ENCODE results near the gene PTGS1. TPM values are rescaled to one million over a fixed set of nuclear protein-coding genes. Genes with fewer than 3 reads are reported as not detected.

Gene PTGS1
- polyA plus RNA-seq, 3 donors from 2014 or later: 1.8 to 5.4 (median 2.0) TPM

DNA sequence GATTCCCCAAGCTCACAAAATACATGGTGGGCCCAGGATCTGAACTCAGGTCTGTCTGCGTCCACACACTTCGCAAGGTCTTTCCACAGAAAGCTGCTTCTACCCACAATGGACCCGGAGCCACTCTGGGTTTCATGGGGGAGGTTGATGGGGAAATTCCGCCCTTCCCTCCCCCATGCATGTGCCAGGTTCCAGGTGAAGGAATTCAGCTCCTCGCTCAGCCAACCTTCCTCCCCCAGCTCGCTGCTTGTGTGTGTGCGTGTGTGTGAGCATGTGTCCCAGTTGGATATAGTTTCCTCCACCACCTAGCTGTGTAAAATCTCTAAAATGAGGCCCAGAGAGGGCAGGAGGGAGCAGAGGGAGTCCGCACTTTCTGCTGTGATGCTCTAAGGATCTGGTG, 1.0 kb downstream of the PTGS1 start:
- H3K9me3 Mint-ChIP-seq: no peaks in the 10 kb centered on the region
- H3K4me3 Mint-ChIP-seq: peak overlapping the region; percentile 25 to 84 (median 47)
- H3K27me3 Mint-ChIP-seq (ENCODE audit: low read depth in 3 of 3): peaks cover 5 to 8% (median 6%) of the 10 kb centered on the region in 3 donors
- no peaks in the 10 kb centered on the region for H3K36me3 Mint-ChIP-seq
- H3K4me1 Mint-ChIP-seq: peaks cover 11 to 14% of the 10 kb centered on the region in 2 donors
- DNase-seq: no peak
- H3K27ac Mint-ChIP-seq: no peak overlapping the region

DNA sequence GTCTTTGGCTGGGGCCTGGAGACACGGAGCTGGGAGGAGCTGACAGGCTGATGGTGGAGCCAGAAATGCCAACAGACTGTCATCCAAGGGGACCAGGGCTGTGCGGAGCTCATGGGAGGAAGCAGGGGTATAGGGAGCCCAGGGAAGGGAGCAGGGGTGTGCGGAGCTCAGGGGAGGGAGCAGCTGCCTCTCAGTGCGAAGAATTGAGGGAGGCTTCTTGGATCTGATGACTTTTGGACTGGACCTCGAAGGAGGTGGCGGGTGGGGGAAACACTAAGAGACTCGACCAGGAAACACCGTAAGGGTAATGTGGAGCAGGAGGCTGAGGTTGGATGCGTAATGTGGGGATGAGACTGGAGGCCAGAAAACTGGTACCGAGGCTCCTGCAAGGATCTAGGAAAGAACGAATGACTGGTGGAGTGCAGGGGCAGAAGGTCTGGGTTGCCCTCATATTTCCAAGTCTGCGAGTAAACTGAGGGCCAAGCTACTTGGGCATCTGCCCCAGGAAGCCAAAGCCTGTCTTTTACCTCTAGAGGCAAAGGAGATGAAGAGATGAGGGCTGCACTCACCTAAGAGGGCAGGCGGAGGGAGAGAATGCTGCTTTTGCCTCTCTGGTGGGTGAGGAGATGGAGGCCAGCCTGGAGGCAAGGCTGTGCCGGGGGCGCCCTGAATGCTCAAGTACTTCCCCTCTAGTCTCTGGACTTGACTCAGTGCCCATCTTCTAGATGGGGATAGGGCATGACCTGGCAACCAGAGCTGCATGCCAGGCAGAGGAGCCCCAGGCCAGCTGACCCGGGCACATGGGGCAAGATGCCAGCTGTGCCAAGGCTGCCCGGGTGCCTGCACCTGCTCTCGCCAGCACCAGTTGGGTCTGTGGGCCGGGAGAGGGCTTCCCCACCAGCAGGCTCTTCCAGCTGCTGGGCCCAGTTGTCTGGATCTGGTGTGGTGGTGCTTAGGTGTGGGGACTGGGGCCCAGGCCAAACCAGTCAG, 2.3 kb downstream of the PTGS1 start:
- H3K9me3 Mint-ChIP-seq: no peaks in the 10 kb centered on the region

DNA sequence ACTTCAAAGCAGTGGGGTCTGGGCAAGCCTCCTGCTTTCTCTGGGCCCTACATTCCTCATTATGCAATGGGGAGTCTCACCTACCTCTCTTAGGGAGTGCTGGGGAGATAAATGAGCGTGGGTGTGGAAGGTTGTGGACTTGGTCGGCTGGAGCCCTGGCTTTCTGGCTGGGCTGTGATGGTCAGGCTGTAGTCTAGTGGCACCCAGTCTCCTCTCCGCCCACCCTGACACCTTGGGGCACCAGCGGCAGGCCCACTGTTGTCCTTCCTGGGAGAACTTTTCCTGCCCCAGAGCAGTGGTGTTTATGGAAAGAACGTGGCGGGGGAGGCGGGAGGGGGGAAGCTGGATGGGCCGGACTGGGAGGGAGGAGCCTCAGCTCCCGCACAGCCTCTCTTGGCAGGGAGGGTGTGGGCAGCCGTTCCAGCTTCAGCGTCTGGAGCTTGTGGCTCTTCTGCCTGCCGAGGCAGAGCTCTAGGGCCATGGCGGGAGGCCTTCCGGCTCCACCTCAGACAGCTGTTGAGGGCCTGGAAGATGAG, 4.1 kb downstream of the PTGS1 start:
- Mint-ChIP-seq H3K4me3 (no peak overlapping the region), H3K36me3 (no peaks in the 10 kb centered on the region), H3K27me3 (ENCODE audit: low read depth in 3 of 3) (peaks cover 2 to 8% (median 6%) of the 10 kb centered on the region in 3 donors), H3K27ac (no peak overlapping the region), H3K4me1 (peaks cover 10 to 13% of the 10 kb centered on the region in 2 donors), H3K9me3 (peaks cover 0 to 10% (median 4%) of the 10 kb centered on the region in 6 donors)
- DNase-seq: no peak

More for the DNA sequence above, 2.3 kb downstream of the PTGS1 start:
- no peak for DNase-seq
- H3K27me3 Mint-ChIP-seq (ENCODE audit: low read depth in 3 of 3): peaks cover 4 to 8% (median 5%) of the 10 kb centered on the region in 3 donors
- H3K4me1 Mint-ChIP-seq: peaks cover 11 to 14% of the 10 kb centered on the region in 2 donors
- no peak overlapping the region for H3K27ac Mint-ChIP-seq
- no peaks in the 10 kb centered on the region for H3K36me3 Mint-ChIP-seq
- no peak overlapping the region for H3K4me3 Mint-ChIP-seq

DNA sequence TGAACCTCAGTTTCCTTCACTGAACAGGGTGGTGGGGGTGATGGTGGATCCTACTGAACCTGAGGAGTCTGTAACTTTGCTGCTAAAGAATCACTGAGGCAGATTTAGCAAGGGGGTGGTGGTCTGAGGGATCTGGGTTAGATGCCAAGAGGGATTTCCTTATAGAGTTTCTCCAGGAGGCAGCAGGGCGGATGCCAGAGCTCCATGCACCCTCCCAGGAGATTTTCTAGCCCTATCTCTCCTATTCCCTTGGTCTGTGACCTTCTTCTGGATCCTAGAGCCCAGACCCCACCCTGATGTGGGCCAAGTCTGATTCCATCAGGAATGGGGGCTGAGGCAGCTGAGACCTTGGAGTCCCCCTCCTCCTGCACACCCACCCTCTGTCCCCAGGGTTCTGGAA, 6.0 kb downstream of the PTGS1 start:
- peak overlapping the region in 1 of 6 donors; percentile 41 for H3K27ac Mint-ChIP-seq
- peaks cover 0 to 2% of the 10 kb centered on the region in 2 donors for H3K4me1 Mint-ChIP-seq
- H3K36me3 Mint-ChIP-seq: peaks cover 0 to 4% (median 0%) of the 10 kb centered on the region in 3 donors
- no peak overlapping the region for H3K4me3 Mint-ChIP-seq
- peaks cover 2 to 8% (median 6%) of the 10 kb centered on the region in 3 donors for H3K27me3 Mint-ChIP-seq (ENCODE audit: low read depth in 3 of 3)
- no peak for DNase-seq
- peaks cover 0 to 10% (median 5%) of the 10 kb centered on the region in 6 donors for H3K9me3 Mint-ChIP-seq

DNA sequence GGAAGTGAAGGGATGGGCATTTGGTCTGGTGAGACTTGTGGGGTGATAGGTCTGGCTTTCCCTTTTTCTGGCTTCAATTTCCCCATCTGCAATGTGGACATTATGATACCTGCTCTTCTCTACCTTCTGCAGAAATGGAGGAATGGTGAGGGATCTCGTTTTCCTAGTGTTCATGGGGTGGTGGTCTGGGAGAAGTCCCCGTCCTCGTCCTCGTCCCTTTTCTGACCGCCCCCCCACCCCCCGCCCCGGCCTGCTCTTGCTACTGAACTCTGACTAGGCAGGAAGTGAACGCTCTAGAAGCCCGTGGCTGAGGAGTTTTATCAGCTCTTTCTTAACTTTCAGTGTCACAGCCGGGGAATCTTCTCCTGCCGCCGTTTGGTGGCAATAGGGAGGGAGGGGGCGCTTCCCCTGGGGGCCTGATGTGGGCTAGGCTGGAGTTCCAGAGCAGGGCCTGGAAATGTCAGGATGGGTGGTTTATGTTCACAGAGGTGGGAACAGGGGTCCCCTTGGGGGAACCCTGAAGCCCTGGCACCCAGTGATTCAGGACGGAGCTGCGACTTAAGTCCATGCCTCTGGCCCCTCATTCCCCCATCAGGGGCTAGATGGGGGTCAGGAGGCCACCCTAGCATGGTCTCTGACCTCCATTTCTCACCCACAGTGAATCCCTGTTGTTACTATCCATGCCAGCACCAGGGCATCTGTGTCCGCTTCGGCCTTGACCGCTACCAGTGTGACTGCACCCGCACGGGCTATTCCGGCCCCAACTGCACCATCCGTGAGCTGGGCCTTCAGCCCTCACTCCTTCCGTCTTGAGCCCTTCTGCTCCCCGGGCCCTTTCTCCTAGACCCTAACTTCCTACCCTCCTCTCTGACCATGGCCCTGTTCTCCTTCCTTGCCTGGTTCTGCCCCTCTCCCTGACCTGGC, 6.7 kb downstream of the PTGS1 start:
- H3K4me3 Mint-ChIP-seq: no peak overlapping the region
- peaks cover 0 to 10% (median 5%) of the 10 kb centered on the region in 6 donors for H3K9me3 Mint-ChIP-seq
- no peak overlapping the region for H3K27ac Mint-ChIP-seq
- peaks cover 2 to 8% (median 3%) of the 10 kb centered on the region in 3 donors for H3K27me3 Mint-ChIP-seq (ENCODE audit: low read depth in 3 of 3)
- peaks cover 0 to 4% (median 0%) of the 10 kb centered on the region in 3 donors for H3K36me3 Mint-ChIP-seq
- no peaks in the 10 kb centered on the region for H3K4me1 Mint-ChIP-seq
- DNase-seq: no peak

DNA sequence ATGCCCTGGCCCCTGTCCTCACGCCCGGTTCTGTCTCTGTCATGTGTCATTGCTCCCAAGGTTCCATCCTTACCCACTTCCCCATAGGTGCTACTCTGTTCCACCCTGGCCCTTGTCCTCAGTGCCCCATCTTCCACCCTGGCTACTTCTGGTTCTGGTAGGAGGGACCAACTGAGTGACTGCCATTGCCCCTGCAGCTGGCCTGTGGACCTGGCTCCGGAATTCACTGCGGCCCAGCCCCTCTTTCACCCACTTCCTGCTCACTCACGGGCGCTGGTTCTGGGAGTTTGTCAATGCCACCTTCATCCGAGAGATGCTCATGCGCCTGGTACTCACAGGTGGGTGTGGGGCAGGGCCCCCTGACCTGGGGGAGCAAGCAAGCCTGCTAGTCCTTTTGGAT, 7.4 kb downstream of the PTGS1 start:
- H3K27ac Mint-ChIP-seq: no peak overlapping the region
- H3K4me1 Mint-ChIP-seq: no peaks in the 10 kb centered on the region
- H3K27me3 Mint-ChIP-seq (ENCODE audit: low read depth in 3 of 3): peaks cover 2 to 4% (median 3%) of the 10 kb centered on the region in 3 donors
- peaks cover 0 to 10% (median 5%) of the 10 kb centered on the region in 6 donors for H3K9me3 Mint-ChIP-seq
- peaks cover 0 to 4% (median 0%) of the 10 kb centered on the region in 3 donors for H3K36me3 Mint-ChIP-seq
- DNase-seq: no peak
- H3K4me3 Mint-ChIP-seq: no peak overlapping the region

DNA sequence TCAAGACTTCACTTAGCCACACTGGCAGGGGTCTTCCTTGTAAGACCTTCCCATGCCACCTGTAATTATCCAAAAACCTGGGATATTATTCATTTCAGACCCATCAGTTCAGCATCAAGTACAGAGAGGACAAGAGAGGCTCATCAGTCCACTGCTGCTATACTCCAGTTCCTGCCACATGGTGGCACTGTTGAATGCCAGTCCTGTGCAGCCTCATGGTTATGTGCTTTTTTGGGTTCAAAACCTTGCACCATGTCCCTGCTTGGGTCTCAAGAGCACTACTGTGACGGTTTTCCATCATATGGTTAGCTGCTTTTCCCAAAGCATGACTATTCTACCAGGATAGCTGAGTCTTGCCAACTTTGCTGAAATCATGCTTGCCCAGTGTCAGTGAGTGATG, 8.5 kb downstream of the PTGS1 start:
- no peak overlapping the region for H3K4me3 Mint-ChIP-seq
- H3K9me3 Mint-ChIP-seq: peaks cover 0 to 10% (median 5%) of the 10 kb centered on the region in 6 donors
- H3K27ac Mint-ChIP-seq: no peak overlapping the region
- peaks cover 0 to 4% (median 0%) of the 10 kb centered on the region in 3 donors for H3K36me3 Mint-ChIP-seq
- DNase-seq: no peak
- H3K4me1 Mint-ChIP-seq: no peaks in the 10 kb centered on the region
- peaks cover 2 to 4% (median 2%) of the 10 kb centered on the region in 3 donors for H3K27me3 Mint-ChIP-seq (ENCODE audit: low read depth in 3 of 3)

DNA sequence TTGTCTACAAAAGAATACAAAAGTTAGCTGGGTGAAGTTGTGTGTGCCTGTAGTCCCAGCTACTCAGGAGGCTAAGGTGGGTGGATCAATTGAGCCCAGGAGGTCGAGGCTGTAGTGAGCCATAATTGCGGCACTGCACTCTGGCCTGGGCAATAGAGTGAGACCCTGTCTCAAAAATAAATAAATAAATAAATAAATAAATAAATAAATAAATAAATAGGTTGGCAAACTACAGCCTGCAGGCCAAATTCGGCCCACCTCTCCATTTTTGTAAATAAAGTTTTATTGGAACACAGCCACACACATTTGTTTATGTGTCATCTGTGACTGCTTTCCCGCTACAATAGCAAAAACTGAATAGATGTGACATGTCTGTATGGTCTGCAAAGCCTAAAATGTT, 9.5 kb downstream of the PTGS1 start:
- H3K36me3 Mint-ChIP-seq: peaks cover 0 to 4% (median 0%) of the 10 kb centered on the region in 3 donors
- DNase-seq: no peak
- no peak overlapping the region for H3K4me3 Mint-ChIP-seq
- H3K27me3 Mint-ChIP-seq (ENCODE audit: low read depth in 3 of 3): peaks cover 1 to 5% (median 2%) of the 10 kb centered on the region in 3 donors
- H3K4me1 Mint-ChIP-seq: no peaks in the 10 kb centered on the region
- peaks cover 0 to 10% (median 5%) of the 10 kb centered on the region in 6 donors for H3K9me3 Mint-ChIP-seq
- no peak overlapping the region for H3K27ac Mint-ChIP-seq

DNA sequence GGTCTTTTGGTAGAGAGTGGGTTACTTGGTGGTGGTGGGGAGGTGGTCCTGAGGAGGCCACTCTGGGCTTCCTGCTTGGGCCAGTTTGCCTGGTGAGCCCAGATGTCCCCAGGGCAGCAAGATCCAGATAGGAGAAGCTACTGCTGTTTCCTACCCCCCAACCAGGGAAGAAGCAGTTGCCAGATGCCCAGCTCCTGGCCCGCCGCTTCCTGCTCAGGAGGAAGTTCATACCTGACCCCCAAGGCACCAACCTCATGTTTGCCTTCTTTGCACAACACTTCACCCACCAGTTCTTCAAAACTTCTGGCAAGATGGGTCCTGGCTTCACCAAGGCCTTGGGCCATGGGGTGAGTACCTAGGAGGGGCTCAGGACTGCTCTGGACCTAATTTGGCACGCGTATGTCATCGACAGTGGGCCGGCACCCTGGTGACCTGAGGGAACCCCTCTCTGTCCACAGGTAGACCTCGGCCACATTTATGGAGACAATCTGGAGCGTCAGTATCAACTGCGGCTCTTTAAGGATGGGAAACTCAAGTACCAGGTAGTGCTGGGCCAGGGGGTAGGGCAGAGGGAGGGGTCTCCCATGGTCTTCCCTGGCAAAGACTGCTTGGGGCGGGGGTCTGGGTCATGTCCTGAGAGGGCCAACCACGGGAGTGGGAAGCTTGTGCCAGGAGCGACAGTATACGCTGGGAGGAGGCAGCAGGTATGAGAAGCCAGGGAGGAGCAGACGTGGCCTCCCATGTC, 10.6 kb downstream of the PTGS1 start:
- no peaks in the 10 kb centered on the region for H3K4me1 Mint-ChIP-seq
- no peak overlapping the region for H3K4me3 Mint-ChIP-seq
- no peak overlapping the region for H3K27ac Mint-ChIP-seq
- peaks cover 1 to 2% (median 1%) of the 10 kb centered on the region in 3 donors for H3K27me3 Mint-ChIP-seq (ENCODE audit: low read depth in 3 of 3)
- peaks cover 0 to 10% (median 5%) of the 10 kb centered on the region in 6 donors for H3K9me3 Mint-ChIP-seq
- H3K36me3 Mint-ChIP-seq: peaks cover 0 to 4% (median 0%) of the 10 kb centered on the region in 3 donors
- no peak for DNase-seq

DNA sequence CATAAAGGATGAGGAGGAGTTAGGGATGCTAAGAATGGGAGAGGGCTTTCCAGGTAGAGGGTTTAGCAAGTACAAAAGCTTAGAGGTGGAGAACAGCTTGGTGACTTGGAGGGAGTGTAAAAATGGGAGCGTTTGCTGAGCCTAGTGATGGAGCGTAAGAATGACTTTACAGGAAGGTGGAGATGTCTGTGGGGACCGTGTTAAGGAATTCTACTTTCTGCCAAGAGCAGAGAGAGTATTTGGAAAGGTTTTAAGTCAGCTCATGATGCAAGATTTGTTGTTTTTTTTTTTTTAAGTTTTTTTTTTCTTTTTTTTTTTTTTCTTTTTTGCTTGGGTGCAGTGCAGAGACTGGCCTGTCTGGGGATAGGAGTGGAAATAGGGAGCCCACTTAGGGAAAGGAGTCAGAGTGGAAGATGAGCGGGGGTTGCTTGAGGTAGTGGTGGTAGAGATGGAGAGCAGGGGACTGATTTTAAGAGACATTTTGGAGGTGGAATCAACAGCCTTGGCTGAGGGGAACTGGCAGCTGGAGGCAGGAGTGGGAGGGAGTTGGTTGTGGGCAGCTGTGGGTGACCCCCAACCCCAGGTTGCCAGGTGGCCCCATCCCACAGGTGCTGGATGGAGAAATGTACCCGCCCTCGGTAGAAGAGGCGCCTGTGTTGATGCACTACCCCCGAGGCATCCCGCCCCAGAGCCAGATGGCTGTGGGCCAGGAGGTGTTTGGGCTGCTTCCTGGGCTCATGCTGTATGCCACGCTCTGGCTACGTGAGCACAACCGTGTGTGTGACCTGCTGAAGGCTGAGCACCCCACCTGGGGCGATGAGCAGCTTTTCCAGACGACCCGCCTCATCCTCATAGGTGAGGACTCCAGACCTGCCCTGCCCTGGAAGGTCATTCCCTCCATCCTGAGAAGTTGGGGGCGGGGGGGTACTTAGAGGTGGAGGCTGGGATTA, 12.4 kb downstream of the PTGS1 start:
- Mint-ChIP-seq H3K27ac (no peak overlapping the region), H3K4me3 (no peak overlapping the region)
- DNase-seq: no peak

DNA sequence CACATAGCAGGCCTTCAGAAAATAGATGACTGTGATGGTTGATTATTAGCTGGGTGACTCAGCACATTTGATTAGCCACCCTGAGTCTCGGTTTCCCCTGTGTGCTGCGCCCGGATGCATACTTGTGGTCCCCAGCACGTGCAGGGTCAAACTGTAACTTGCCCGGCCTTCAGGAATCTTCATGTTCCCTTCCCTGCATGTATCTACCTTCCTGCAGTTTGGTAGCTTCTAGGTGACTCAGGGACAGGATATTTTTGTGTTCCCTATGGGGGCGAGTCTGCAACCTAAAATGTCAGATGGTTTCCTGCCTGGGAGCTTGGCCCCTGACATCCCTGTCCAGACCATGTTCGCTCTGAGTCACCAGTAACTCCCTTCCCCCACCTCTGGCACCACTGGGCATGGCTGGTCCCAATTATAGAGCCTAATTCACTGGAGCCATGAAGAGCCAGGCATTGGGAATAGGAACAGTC, 13.2 kb downstream of the PTGS1 start:
- peaks cover 0 to 4% (median 0%) of the 10 kb centered on the region in 3 donors for H3K36me3 Mint-ChIP-seq
- H3K4me1 Mint-ChIP-seq: no peaks in the 10 kb centered on the region
- no peak overlapping the region for H3K27ac Mint-ChIP-seq
- no peak for DNase-seq
- peaks cover 0 to 2% (median 0%) of the 10 kb centered on the region in 3 donors for H3K27me3 Mint-ChIP-seq (ENCODE audit: low read depth in 3 of 3)
- H3K9me3 Mint-ChIP-seq: peaks cover 0 to 9% (median 5%) of the 10 kb centered on the region in 6 donors
- no peak overlapping the region for H3K4me3 Mint-ChIP-seq

More for the DNA sequence above, 12.4 kb downstream of the PTGS1 start:
- Mint-ChIP-seq H3K36me3 (peaks cover 0 to 4% (median 0%) of the 10 kb centered on the region in 3 donors), H3K27me3 (ENCODE audit: low read depth in 3 of 3) (peaks cover 0 to 2% (median 1%) of the 10 kb centered on the region in 3 donors), H3K9me3 (peaks cover 0 to 10% (median 5%) of the 10 kb centered on the region in 6 donors), H3K4me1 (no peaks in the 10 kb centered on the region)
